Activated naive CD4-positive, alpha-beta T cell treated with anti-CD3 and anti-CD28 coated beads, Interleukin-2, amount 10 ng/mL, durations not matched to agents 7 days and 5 days (primary cell): ENCODE measurements around the gene PPT1.
A peak's percentile ranks its signal among the peaks of the same experiment; 100 is the strongest.

Experiments
- CTCF ChIA-PET: fragments of 350-600 bp; sonication (Branson Sonifier 250); formaldehyde crosslinking; loops from one replicate; lab custom pipeline; 2021; ENCODE audit warnings: antibody characterized with exemption; lab: Charles Lee
- DNase-seq: peaks from one replicate; pipeline ENCODE4 v3.0.0-alpha.2; 2020
- H3K27ac Mint-ChIP-seq: one replicate; pipeline ENCODE4 v1.8.0; 2021; ENCODE audit warnings: mild to moderate bottlenecking, moderate library complexity, mixed read lengths
- H3K27me3 Mint-ChIP-seq: one replicate; pipeline ENCODE4 v1.8.0; 2021; ENCODE audit warnings: mild to moderate bottlenecking, mixed read lengths
- H3K36me3 Mint-ChIP-seq: one replicate; pipeline ENCODE4 v1.8.0; 2021; ENCODE audit warnings: mixed read lengths
- H3K4me1 Mint-ChIP-seq: one replicate; pipeline ENCODE4 v1.8.0; 2021; ENCODE audit warnings: mixed read lengths
- H3K4me3 Mint-ChIP-seq: one replicate; pipeline ENCODE4 v1.8.0; 2021; ENCODE audit warnings: mild to moderate bottlenecking, moderate library complexity, mixed read lengths
- H3K9me3 Mint-ChIP-seq: one replicate; pipeline ENCODE4 v1.8.0; 2021; ENCODE audit warnings: mixed read lengths

The PPT1 gene

DNA sequence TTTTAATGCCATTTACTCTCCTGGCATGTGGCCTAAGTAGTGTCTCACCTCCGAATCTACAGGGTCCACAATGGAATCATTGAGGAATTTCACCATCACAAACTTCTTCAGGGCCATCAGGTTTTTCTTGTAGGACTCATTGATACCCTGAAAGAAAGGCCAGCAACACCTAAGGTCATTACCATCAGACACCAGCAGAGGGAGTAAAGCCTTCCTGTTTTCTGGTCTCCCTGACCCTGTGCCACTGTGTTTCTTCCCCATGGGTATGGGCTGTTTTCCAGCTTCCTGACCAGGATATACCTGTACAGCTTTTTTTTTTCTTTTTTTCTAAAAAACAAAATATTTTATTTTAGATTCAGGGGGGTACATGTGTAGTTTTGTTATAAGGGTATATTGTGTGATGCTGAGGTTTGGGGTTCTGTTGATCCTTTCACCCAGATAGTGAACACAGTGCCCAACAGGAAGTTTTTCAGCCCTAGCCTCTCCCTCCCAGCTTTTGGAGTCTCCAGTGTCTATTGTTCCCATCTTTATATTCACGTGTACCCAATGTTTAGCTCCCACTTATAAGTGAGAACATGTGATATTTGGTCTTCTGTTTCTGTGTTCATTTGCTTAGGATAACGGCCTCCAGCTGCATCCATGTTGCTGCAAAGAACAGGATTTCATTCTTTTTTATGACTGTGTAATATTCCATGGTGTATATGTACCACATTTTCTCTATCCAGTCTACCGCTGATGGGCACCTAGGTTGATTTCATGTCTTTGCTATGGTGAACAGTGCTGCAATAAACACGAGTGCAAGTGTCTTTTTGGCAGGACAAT lies 18.3 kb downstream of the PPT1 start:
- Mint-ChIP-seq H3K27ac (no peak overlapping the region), H3K4me1 (no peaks in the 10 kb centered on the region), H3K4me3 (no peak overlapping the region), H3K27me3 (no peaks in the 10 kb centered on the region), H3K36me3 (peaks cover 34% of the 10 kb centered on the region), H3K9me3 (no peaks in the 10 kb centered on the region)
- DNase-seq: peak; percentile 65
- CTCF ChIA-PET: interaction anchor here (0.7 to 12.8 kb wide), 11 partner anchors 8 to 260 kb away, joined by 3 to 99 read pairs (median 3); no protein-coding TSS in a partner anchor

DNA sequence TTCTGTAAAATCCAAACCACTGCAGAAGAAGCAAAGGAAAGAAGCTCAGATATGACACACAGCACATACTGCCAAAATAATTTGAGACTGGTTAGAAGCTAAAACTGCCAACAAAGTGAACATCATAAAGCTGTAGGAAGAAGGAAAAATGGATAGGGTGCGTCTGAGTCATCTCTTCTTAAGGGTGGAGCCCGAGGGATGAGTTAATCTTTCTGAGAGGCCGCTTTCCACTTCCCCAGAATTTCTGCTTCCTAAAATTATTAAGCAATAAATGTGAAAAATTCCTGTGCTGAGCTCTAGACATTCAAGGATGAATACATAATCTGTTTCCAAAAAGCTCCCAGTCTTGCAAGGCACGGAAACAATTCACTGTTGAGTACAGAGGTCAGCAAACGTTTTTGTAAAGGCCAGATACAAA lies 20.1 kb downstream of the PPT1 start:
- Mint-ChIP-seq H3K4me1 (peaks cover 3% of the 10 kb centered on the region), H3K36me3 (peaks cover 46% of the 10 kb centered on the region), H3K27me3 (no peaks in the 10 kb centered on the region), H3K9me3 (no peaks in the 10 kb centered on the region), H3K4me3 (no peak overlapping the region), H3K27ac (peak overlapping the region; percentile 28)
- CTCF ChIA-PET: interaction anchor here (0.7 to 12.8 kb wide), 6 partner anchors 10 to 262 kb away, joined by 4 to 99 read pairs (median 4); no protein-coding TSS in a partner anchor
- DNase-seq: no peak

DNA sequence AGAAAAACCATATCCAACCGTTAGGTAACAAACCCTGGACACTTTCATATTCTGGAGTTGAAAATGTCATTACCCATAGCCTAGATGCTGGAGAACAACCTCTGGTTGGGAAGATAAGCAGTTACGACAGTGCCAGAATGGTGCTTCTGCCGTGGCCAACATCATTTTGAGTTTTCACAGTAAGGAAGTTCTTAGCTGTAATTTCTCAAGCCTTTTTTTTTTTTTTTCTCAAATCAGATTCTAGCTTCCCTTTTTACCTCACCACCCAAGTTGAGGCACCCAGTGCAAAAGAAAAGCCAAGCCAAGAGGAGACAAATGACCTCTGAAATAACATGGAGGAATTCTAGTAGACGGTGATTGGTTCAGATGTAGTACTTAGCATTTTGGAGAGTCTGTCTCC lies 21.8 kb downstream of the PPT1 start:
- H3K36me3 Mint-ChIP-seq: peaks cover 60% of the 10 kb centered on the region
- no peak for DNase-seq
- peak overlapping the region; percentile 49 for H3K27ac Mint-ChIP-seq
- no peak overlapping the region for H3K4me3 Mint-ChIP-seq
- H3K9me3 Mint-ChIP-seq: no peaks in the 10 kb centered on the region
- no peaks in the 10 kb centered on the region for H3K27me3 Mint-ChIP-seq
- CTCF ChIA-PET: interaction anchor here (1.0 to 2.4 kb wide), 2 partner anchors 13 to 263 kb away, joined by 3 to 9 read pairs; no protein-coding TSS in a partner anchor
- peaks cover 3% of the 10 kb centered on the region for H3K4me1 Mint-ChIP-seq

DNA sequence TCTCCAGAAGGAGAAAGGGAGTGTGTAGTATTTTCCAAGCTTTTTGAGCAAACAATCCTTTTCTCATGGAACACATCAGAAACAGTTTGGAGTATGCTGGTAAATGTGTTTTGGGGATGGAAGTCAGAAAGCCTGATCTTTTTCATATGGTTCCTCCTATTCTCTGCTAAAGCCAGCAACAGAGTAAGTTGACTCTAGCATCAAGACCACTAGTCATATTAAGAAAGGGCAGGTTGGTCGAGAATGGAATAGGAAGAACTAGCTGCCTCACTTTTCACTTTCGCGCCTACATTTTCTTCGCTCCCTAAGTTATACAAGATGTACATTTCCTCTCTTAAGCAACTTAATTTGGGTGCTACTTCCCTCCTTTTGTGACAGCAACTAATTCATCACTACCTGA lies 24.0 kb downstream of the PPT1 start:
- Mint-ChIP-seq H3K27ac (peak overlapping the region; percentile 33), H3K4me3 (no peak overlapping the region), H3K4me1 (peaks cover 3% of the 10 kb centered on the region), H3K36me3 (peaks cover 63% of the 10 kb centered on the region), H3K9me3 (no peaks in the 10 kb centered on the region), H3K27me3 (no peaks in the 10 kb centered on the region)
- no peak for DNase-seq
- CTCF ChIA-PET: no interaction called here

DNA sequence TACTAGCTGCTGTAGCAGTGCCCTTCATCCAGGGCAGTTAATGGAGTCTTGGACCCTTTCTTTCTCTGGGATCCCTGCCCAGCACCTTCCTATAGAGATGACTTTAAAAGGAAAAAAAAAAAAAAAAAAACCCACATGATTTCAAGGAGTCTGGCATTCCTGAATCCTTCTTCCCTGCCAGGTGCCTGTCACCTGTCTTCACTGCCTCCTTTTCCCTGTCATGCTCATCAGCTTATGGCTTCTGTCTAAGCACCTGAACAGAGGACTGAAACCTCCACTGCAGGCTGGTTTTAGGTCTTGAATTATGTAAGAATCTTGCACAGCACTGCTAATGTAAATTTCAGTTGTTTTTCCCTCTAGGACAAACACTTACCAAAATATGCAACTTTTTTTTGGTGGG lies 24.9 kb downstream of the PPT1 start:
- Mint-ChIP-seq H3K27ac (peak overlapping the region; percentile 80), H3K36me3 (peaks cover 66% of the 10 kb centered on the region), H3K4me1 (peaks cover 9% of the 10 kb centered on the region), H3K27me3 (no peaks in the 10 kb centered on the region), H3K4me3 (no peak overlapping the region), H3K9me3 (no peaks in the 10 kb centered on the region)
- CTCF ChIA-PET: no interaction called here
- DNase-seq: no peak

DNA sequence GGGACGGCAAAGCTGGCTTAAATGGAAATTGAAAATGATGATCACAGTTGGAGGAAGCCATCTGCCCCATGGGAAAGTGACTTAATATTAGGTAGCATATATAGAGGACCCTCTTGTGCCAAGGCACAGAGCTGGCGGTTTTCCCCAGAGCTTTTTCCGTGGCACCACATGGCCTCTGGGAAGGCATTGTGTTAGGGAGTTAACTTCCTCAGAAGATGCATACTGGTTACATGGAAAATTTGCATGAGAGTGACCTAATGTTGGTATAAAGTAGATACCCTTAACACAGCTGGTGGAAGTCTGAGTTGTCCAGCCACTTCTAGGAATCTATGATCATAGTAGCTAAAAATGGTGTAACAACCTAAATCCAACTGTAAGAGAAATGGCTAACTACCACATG lies 29.2 kb downstream of the PPT1 start:
- Mint-ChIP-seq H3K36me3 (peaks cover 82% of the 10 kb centered on the region), H3K4me1 (peaks cover 45% of the 10 kb centered on the region), H3K4me3 (no peak overlapping the region), H3K9me3 (no peaks in the 10 kb centered on the region), H3K27ac (peak overlapping the region; percentile 67), H3K27me3 (no peaks in the 10 kb centered on the region)
- CTCF ChIA-PET: no interaction called here
- DNase-seq: no peak

DNA sequence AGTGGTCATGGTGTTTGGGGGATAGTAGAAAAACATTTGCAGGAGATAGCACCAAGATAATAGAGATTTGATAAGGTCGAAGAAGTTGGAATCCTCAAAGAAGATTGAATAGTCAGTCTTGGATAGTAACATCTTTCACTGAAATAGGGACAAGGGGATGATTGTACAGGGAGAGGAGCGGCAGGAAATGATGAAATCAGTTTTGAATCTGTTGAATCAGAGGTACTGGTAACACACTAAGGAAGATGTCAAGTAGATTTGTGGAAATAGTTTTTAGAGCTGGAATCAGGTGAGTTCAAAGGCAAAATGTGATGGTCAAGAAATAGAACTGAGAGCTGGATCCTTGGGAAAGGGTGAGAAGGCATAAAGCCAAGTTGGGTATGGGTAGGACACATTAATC lies 30.0 kb downstream of the PPT1 start:
- H3K36me3 Mint-ChIP-seq: peaks cover 79% of the 10 kb centered on the region
- H3K4me3 Mint-ChIP-seq: no peak overlapping the region
- H3K27me3 Mint-ChIP-seq: no peaks in the 10 kb centered on the region
- H3K4me1 Mint-ChIP-seq: peaks cover 50% of the 10 kb centered on the region
- CTCF ChIA-PET: interaction anchor here (1.2 kb wide), 1 partner anchor 9 kb away, joined by 5 read pairs; no protein-coding TSS in a partner anchor
- H3K9me3 Mint-ChIP-seq: no peaks in the 10 kb centered on the region
- DNase-seq: no peak
- H3K27ac Mint-ChIP-seq: peak overlapping the region; percentile 79

DNA sequence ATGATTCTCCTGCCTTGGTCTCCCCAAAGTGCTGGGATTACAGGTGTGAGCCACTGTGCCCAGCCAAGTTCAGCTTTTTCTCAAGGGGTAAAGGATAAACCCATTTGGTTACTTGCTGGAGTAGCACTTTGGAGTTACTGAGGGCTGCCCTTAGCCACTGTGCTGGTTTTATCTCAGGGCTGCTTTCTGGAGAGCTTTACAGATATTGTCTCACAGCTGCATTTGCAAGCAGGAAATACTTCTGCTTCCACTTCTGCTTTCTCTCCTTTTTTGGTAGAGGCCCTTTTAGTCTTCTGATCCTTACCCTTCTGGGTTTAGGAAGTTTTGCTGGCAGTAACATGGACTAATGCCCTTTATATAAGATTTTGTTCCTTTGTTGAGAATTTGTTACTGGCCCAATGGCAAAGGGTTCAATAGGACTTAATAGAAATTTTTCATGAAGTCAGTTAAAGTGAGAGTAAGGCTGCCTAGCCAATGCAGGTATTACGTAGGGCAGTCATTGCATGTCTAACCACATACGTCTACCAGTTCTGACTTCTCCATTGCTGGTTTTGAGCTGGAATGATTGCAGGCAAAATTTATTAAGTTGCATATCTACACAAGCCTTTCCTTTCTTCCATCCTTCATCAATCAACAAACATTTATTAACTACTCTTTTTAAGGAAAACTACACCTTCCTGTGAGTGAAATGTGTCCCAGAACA lies 32.1 kb downstream of the PPT1 start:
- Mint-ChIP-seq H3K36me3 (peaks cover 77% of the 10 kb centered on the region), H3K27me3 (no peaks in the 10 kb centered on the region), H3K4me1 (peaks cover 69% of the 10 kb centered on the region), H3K9me3 (no peaks in the 10 kb centered on the region), H3K27ac (peak overlapping the region; percentile 88), H3K4me3 (no peak overlapping the region)
- CTCF ChIA-PET: no interaction called here
- no peak for DNase-seq

DNA sequence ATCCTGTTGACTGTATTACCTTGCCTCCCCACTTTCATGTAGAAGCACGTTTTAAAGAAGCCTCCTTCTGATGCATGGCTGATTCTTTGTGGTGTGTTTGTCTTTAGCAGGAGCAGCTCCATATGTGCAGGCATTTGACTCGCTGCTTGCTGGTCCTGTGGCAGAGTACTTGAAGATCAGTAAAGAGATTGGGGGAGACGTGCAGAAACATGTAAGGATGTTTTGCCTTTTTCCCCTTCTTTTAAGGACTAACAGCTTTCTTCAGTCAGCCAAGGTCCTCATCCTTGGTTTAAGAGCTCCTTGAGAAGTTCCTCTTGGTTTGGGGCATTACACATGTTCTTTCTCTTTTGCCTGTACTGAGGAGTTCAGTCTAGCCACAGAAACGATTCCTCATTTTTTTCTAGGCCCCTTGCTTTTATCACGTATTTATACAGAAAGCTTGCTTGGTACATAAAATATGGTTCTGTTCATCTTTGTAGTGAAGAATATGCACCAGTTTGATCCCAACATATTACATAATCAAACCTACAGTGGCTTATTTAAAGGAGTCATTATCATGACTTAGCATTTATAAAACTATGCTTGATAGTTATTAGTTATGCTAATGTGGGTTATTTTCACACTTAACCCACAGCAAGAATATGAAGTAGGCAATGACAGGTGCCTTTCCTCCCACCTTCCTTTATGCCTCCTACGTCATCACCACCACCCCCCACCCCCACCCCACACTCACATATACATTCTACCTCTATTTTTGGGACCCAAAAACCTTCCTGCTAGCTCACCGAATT lies 36.9 kb downstream of the PPT1 start:
- Mint-ChIP-seq H3K36me3 (peaks cover 75% of the 10 kb centered on the region), H3K4me3 (peak overlapping the region; percentile 59)
- CTCF ChIA-PET: interaction anchor here (1.1 to 1.5 kb wide), 4 partner anchors 11 to 141 kb away, joined by 3 to 5 read pairs (median 4); partner anchors contain the start of gene CAP1

DNA sequence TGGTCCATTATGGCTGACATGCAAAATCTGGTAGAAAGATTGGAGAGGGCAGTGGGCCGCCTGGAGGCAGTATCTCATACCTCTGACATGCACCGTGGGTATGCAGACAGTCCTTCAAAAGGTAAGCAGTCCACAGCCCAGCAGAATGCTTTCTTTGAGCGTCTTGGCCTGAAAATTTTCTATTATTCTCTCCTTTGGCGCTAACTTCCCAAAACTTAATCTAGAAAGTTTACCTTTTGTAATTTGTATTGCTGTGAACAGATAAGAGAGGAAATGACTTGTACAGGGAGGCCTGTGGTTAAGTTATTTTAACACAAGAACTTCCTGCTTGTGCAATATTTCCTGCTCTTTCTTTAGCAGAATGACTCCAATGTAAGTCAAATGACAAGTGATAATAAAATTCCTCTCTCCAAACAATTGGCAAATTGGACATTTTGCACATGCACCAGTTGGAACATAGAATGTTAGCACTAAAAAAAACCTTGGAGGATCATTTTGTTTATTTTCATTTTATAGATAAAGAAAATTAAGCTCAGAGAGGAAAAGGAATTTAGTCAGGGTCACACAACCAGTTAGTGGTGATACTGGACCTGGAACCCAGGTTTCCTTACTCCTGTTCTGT lies 37.6 kb downstream of the PPT1 start:
- peaks cover 74% of the 10 kb centered on the region for H3K36me3 Mint-ChIP-seq
- H3K27ac Mint-ChIP-seq: peak overlapping the region; percentile 97
- DNase-seq: peak; percentile 42

More for the DNA sequence above, 36.9 kb downstream of the PPT1 start:
- DNase-seq: peak; percentile 33
- Mint-ChIP-seq H3K27me3 (no peaks in the 10 kb centered on the region), H3K9me3 (no peaks in the 10 kb centered on the region), H3K4me1 (peaks cover 93% of the 10 kb centered on the region), H3K27ac (peak overlapping the region; percentile 97)

DNA sequence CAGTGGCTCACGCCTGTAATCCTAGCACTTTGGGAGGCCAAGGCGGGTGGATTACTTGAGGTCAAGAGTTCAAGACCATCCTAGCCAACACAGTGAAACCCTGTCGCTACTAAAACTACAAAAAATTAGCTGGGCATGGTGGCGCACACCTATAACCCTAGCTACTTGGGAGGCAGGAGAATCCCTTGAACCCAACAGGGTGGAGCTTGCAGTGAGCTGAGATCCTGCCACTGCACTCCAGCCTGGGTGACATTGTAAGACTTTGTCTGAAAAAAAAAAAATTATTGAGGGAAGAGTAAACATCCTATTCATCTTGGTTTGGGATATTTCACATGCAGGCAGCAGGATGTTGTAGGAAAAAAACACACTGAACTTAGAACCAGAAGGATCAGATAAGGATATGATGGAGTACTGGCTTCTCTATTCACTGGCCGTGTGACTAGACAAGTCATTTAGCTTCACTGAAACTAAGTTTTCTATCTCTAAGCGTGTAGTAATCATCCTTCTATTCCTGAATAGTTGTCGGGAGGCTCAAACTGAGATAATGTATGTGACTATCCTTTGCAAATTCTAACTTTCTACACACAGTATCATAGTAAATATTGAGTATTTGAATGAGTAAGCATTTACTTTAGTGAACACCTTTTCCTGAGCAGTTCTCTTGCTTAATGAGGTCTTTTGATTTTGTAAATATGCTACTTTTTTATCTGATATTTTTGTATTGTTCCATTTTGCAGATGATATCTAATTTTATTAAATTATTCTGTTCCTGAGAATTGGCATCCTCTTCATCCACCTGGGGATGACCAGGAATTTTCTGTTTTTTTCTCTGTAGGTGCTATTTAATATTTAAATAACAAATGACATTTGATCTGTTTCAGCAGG lies 38.4 kb downstream of the PPT1 start:
- peak overlapping the region; percentile 60 for H3K4me3 Mint-ChIP-seq
- peaks cover 72% of the 10 kb centered on the region for H3K36me3 Mint-ChIP-seq
- H3K9me3 Mint-ChIP-seq: no peaks in the 10 kb centered on the region
- CTCF ChIA-PET: interaction anchor here (0.7 to 1.6 kb wide), 5 partner anchors 18 to 291 kb away, joined by 3 to 4 read pairs (median 3); no protein-coding TSS in a partner anchor
- H3K4me1 Mint-ChIP-seq: peaks cover 92% of the 10 kb centered on the region
- DNase-seq: no peak
- H3K27me3 Mint-ChIP-seq: no peaks in the 10 kb centered on the region
- peak overlapping the region; percentile 97 for H3K27ac Mint-ChIP-seq

More for the DNA sequence above, 37.6 kb downstream of the PPT1 start:
- Mint-ChIP-seq H3K27me3 (no peaks in the 10 kb centered on the region), H3K4me1 (peaks cover 93% of the 10 kb centered on the region), H3K4me3 (peak overlapping the region; percentile 60), H3K9me3 (no peaks in the 10 kb centered on the region)
- CTCF ChIA-PET: interaction anchor here (0.7 to 1.3 kb wide), 4 partner anchors 10 to 290 kb away, joined by 3 to 5 read pairs (median 4); partner anchors contain the start of gene CAP1

DNA sequence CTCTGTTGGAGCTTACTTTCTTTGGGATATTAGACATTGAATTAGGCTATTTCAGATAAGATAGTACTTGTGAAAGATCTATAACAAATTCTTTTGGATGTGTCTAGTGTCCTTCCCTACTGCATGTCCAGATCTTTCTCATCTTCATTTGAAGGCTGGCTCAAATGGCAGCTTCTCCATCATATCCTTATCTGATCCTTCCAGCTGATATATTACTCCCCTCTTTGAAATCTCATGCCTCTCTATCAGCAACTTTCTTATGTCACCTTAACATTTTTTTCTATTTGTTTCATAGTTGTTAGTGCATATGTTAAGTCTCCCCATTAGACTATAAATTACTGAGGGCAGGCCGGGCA lies 39.0 kb downstream of the PPT1 start:
- H3K4me1 Mint-ChIP-seq: peaks cover 92% of the 10 kb centered on the region
- peak overlapping the region; percentile 97 for H3K27ac Mint-ChIP-seq
- H3K9me3 Mint-ChIP-seq: no peaks in the 10 kb centered on the region
- CTCF ChIA-PET: interaction anchor here (0.8 to 1.6 kb wide), 5 partner anchors 8 to 139 kb away, joined by 3 to 4 read pairs (median 3); no protein-coding TSS in a partner anchor
- H3K36me3 Mint-ChIP-seq: peaks cover 69% of the 10 kb centered on the region
- DNase-seq: no peak
- H3K27me3 Mint-ChIP-seq: no peaks in the 10 kb centered on the region
- peak overlapping the region; percentile 60 for H3K4me3 Mint-ChIP-seq
